A673 (cell line): ENCODE results near the gene ZFR.

Source experiments
- CTCF ChIP-seq: fragments of 300-800, 200-600 bp; sonication (generic); conservative IDR thresholded peaks from 2 replicates; pipeline ENCODE4 v1.5.1; 2017; ENCODE audit warnings: low read depth, mild to moderate bottlenecking, antibody characterized with exemption, low read length, moderate library complexity, mixed read lengths
- EZH2 ChIP-seq: fragments of 200-600 bp; sonication (generic); IDR thresholded peaks from 2 replicates; pipeline ENCODE4 v1.6.1; 2017; ENCODE audit warnings: borderline replicate concordance, low read depth, mild to moderate bottlenecking, mixed read lengths, antibody characterized with exemption, low read length; ENCODE audit not compliant: poor library complexity, severe bottlenecking

- TF ChIP-seq CTCF (no peak), EZH2 (no peak)
Measured at GRCh38 chr5:32365623-32366022, 78.9 kb downstream of the ZFR start.
